Eye (tissue), 1 donor: Measurements from ENCODE around the gene DPYD.
A peak's percentile ranks its signal among the peaks of the same experiment; 100 is the strongest.

Source experiments
- DNase-seq: peaks from one replicate; pipeline ENCODE4 v3.0.0-alpha.2; 2015

The DPYD gene

GRCh38 chr1:97120806-97121205 is 800.0 kb downstream of the DPYD start:
- DNase-seq: no peak

- peak; percentile 44 for DNase-seq
Observed at GRCh38 chr1:97119260-97120158, 801.3 kb downstream of the DPYD start.

GRCh38 chr1:97114842-97115241 is 806.0 kb downstream of the DPYD start:
- no peak for DNase-seq

GRCh38 chr1:97112442-97112841 is 808.4 kb downstream of the DPYD start:
- no peak for DNase-seq

GRCh38 chr1:97108179-97108578 is 812.7 kb downstream of the DPYD start:
- DNase-seq: no peak

- DNase-seq: peak; percentile 37
Observed at GRCh38 chr1:97105531-97105930, 815.3 kb downstream of the DPYD start.

- no peak for DNase-seq
Observed at GRCh38 chr1:97101509-97101908, 819.3 kb downstream of the DPYD start.

- no peak for DNase-seq
Observed at GRCh38 chr1:97097404-97097925, 823.4 kb downstream of the DPYD start.

- no peak for DNase-seq
Observed at GRCh38 chr1:97095764-97096163, 825.1 kb downstream of the DPYD start.

- no peak for DNase-seq
Observed at GRCh38 chr1:97094247-97094972, 826.4 kb downstream of the DPYD start.

- peak; percentile 15 for DNase-seq
Observed at GRCh38 chr1:97093741-97094140, 827.1 kb downstream of the DPYD start.

GRCh38 chr1:97092824-97093223 is 828.0 kb downstream of the DPYD start:
- DNase-seq: no peak

GRCh38 chr1:97091679-97092078 is 829.2 kb downstream of the DPYD start:
- no peak for DNase-seq

- DNase-seq: no peak
Observed at GRCh38 chr1:97091263-97091662, 829.6 kb downstream of the DPYD start.

GRCh38 chr1:97090725-97091124 is 830.1 kb downstream of the DPYD start:
- DNase-seq: no peak

- no peak for DNase-seq
Observed at GRCh38 chr1:97089173-97089572, 831.7 kb downstream of the DPYD start.

GRCh38 chr1:97088391-97088790 is 832.4 kb downstream of the DPYD start:
- no peak for DNase-seq

- DNase-seq: no peak
Observed at GRCh38 chr1:97084546-97084945, 836.3 kb downstream of the DPYD start.

GRCh38 chr1:97082160-97082848 is 838.5 kb downstream of the DPYD start:
- no peak for DNase-seq

- no peak for DNase-seq
Observed at GRCh38 chr1:97078872-97079271, 842.0 kb downstream of the DPYD start.

GRCh38 chr1:97077221-97077620 is 843.6 kb downstream of the DPYD start:
- no peak for DNase-seq

- no peak for DNase-seq
Observed at GRCh38 chr1:97074771-97075170, 846.1 kb downstream of the DPYD start.

- no peak for DNase-seq
Observed at GRCh38 chr1:97073936-97074335, 846.9 kb downstream of the DPYD start.
